Measurements from ENCODE around the gene SLC38A10. TPM values are rescaled to one million over a fixed set of nuclear protein-coding genes. Genes with fewer than 3 reads are reported as not detected.

Gene SLC38A10
- total RNA-seq, 1 experiment from 2014 or later: 109 TPM

GRCh38 chr17:81302861-81303333 lies 7.8 kb upstream of the SLC38A10 start:
- no TSS peak for BruUV-seq (replicated peaks)
- H3K79me2 ChIP-seq (ENCODE audit: insufficient read depth, low read length): no peaks in the 10 kb centered on the region
- ChIA-PET RAD21 (ENCODE audit: low non-redundant PET in 1 of 2, low total read pairs in 2 of 2, uncharacterized antibody in 2 of 2, unreplicated experiment in 2 of 2) (no interaction called here), POLR2A (interaction anchor here (1.1 kb wide), 1 partner anchor 92 kb away, joined by 3 read pairs; the partner anchor contains the start of gene BAHCC1), CTCF (no interaction called here)
- no peak overlapping the region for H3K4me2 ChIP-seq (ENCODE audit: low read length)
- intact Hi-C loops (cut with micrococcal nuclease): no loop called here
- no peaks in the 10 kb centered on the region for H3K27me3 ChIP-seq (ENCODE audit: insufficient read depth, low read length)
- H3K9me2 ChIP-seq (ENCODE audit: insufficient read depth): no peaks in the 10 kb centered on the region
- ATAC-seq (peak; percentile 64), DNase-seq (ENCODE audit: low read depth, low spot score) (no peak)
- no peaks in the 10 kb centered on the region for H4K20me1 ChIP-seq (ENCODE audit: insufficient read depth)
- no peak overlapping the region for H3K27ac ChIP-seq (ENCODE audit: low read depth, low read length)
- H2AFZ ChIP-seq (ENCODE audit: low read depth, low read length, poor library complexity, severe bottlenecking): no peak overlapping the region
- peaks cover 13 to 20% of the 10 kb centered on the region in 2 experiments; a peak in 3 of 4 replicates for H3K4me1 ChIP-seq (ENCODE audit: control insufficient read depth in 1 of 2, insufficient read depth in 2 of 2, low read length in 2 of 2)
- H3K9ac ChIP-seq (ENCODE audit: low read length): no peak overlapping the region
- no peaks in the 10 kb centered on the region for H3K9me3 ChIP-seq (ENCODE audit: control insufficient read depth in 1 of 2, insufficient read depth in 1 of 2, low read depth in 1 of 2, low read length in 2 of 2)
- TF ChIP-seq CTCF (IDR thresholded peaks at IDR 0.05 in 2 of 3, conservative IDR thresholded peaks at IDR 0.05 in 1 of 3; ENCODE audit: borderline replicate concordance in 1 of 3, insufficient read depth in 1 of 3, low read depth in 2 of 3, low read length in 2 of 3) (peak in 2 of 3 experiments; percentile 31 to 38; a peak in 2 of 6 replicates), CBX3 (IDR thresholded peaks at IDR 0.05; ENCODE audit: low read depth) (no peak), TCF7L2 (IDR thresholded peaks at IDR 0.05; ENCODE audit: borderline replicate concordance, extremely low read depth, insufficient read depth, insufficient read length) (no peak), RAD21 (IDR thresholded peaks at IDR 0.05; ENCODE audit: low read depth) (peak; percentile 70), JUND (IDR thresholded peaks at IDR 0.05) (no peak), ZFX (IDR thresholded peaks at IDR 0.05) (peak; percentile 25; the same call in 1 of the 2 replicates)
- no peaks in the 10 kb centered on the region for H3K36me3 ChIP-seq (ENCODE audit: control insufficient read depth in 1 of 2, insufficient read depth in 2 of 2, low read length in 2 of 2)
- no peak overlapping the region for H3K4me3 ChIP-seq (replicated peaks in 1 of 2; ENCODE audit: low read depth in 1 of 2, low read length in 2 of 2)

- H3K27me3 ChIP-seq (ENCODE audit: insufficient read depth, low read length): no peaks in the 10 kb centered on the region
- H3K9ac ChIP-seq (ENCODE audit: low read length): no peak overlapping the region
- H4K20me1 ChIP-seq (ENCODE audit: insufficient read depth): no peaks in the 10 kb centered on the region
- ChIA-PET POLR2A (interaction anchor here (1.1 kb wide), 1 partner anchor 92 kb away, joined by 3 read pairs; the partner anchor contains the start of gene BAHCC1), RAD21 (ENCODE audit: low non-redundant PET in 1 of 2, low total read pairs in 2 of 2, uncharacterized antibody in 2 of 2, unreplicated experiment in 2 of 2) (no interaction called here), CTCF (no interaction called here)
- no peak for DNase-seq (ENCODE audit: low read depth, low spot score)
- H3K9me3 ChIP-seq (ENCODE audit: control insufficient read depth in 1 of 2, insufficient read depth in 1 of 2, low read depth in 1 of 2, low read length in 2 of 2): no peaks in the 10 kb centered on the region
- H3K9me2 ChIP-seq (ENCODE audit: insufficient read depth): no peaks in the 10 kb centered on the region
- H3K4me2 ChIP-seq (ENCODE audit: low read length): no peak overlapping the region
- H2AFZ ChIP-seq (ENCODE audit: low read depth, low read length, poor library complexity, severe bottlenecking): no peak overlapping the region
- BruUV-seq (replicated peaks): no TSS peak
- no peak overlapping the region for H3K4me3 ChIP-seq (replicated peaks in 1 of 2; ENCODE audit: low read depth in 1 of 2, low read length in 2 of 2)
- ATAC-seq: no peak
- H3K79me2 ChIP-seq (ENCODE audit: insufficient read depth, low read length): no peaks in the 10 kb centered on the region
- intact Hi-C loops (cut with micrococcal nuclease): no loop called here
- peaks cover 9 to 15% of the 10 kb centered on the region in 2 experiments; a peak in 3 of 4 replicates for H3K4me1 ChIP-seq (ENCODE audit: control insufficient read depth in 1 of 2, insufficient read depth in 2 of 2, low read length in 2 of 2)
- H3K36me3 ChIP-seq (ENCODE audit: control insufficient read depth in 1 of 2, insufficient read depth in 2 of 2, low read length in 2 of 2): no peaks in the 10 kb centered on the region
- TF ChIP-seq ATF3 (IDR thresholded peaks at IDR 0.05): no peak
- TF ChIP-seq YY1 (IDR thresholded peaks at IDR 0.05; ENCODE audit: extremely low read depth, insufficient replicate concordance, low read depth, low read length): no peak
- no peak for TF ChIP-seq TCF7L2 (IDR thresholded peaks at IDR 0.05; ENCODE audit: borderline replicate concordance, extremely low read depth, insufficient read depth, insufficient read length)
- TF ChIP-seq CTCF (IDR thresholded peaks at IDR 0.05 in 2 of 3, conservative IDR thresholded peaks at IDR 0.05 in 1 of 3; ENCODE audit: borderline replicate concordance in 1 of 3, insufficient read depth in 1 of 3, low read depth in 2 of 3, low read length in 2 of 3): no peak
- no peak for TF ChIP-seq MAX (IDR thresholded peaks at IDR 0.05)
- TF ChIP-seq SP1 (IDR thresholded peaks at IDR 0.05; ENCODE audit: low read depth): no peak
- TF ChIP-seq SIN3A (IDR thresholded peaks at IDR 0.05; ENCODE audit: low read depth): no peak
- no peak overlapping the region for H3K27ac ChIP-seq (ENCODE audit: low read depth, low read length)
Measured at GRCh38 chr17:81302324-81302723, 7.2 kb upstream of the SLC38A10 start.
